Stomach (tissue), 9 donors: ENCODE data around the gene PRORP. TPM values are rescaled to one million over a fixed set of nuclear protein-coding genes. Genes with fewer than 3 reads are reported as not detected.
A peak's percentile ranks its signal among the peaks of the same experiment; 100 is the strongest.

Experiments used
- DNase-seq, 2 donors: peaks; one replicate each; pipeline versions ENCODE4 v3.0.0 to v3.0.0-alpha.2; 2013 to 2019
- H3K27ac ChIP-seq, 5 donors: fragments of 200-600 bp in 4 of 5; sonication (generic) in 4 of 5; one replicate each; pipeline ENCODE4 v1.5.1; 2013 to 2019; ENCODE audit warnings: mild to moderate bottlenecking in 1 of 5, moderate library complexity in 1 of 5
- H3K27me3 ChIP-seq, 3 donors: fragments of 200-600 bp; sonication (generic); one replicate each; pipeline ENCODE4 v1.5.1; 2017 to 2019; ENCODE audit warnings: mixed run types in 1 of 3
- H3K36me3 ChIP-seq, 4 donors: fragments of 200-600 bp; sonication (generic); 1 replicate in 3 of 4; 2 replicates in 1 of 4; pipeline ENCODE4 v1.5.1; 2016 to 2019
- H3K4me1 ChIP-seq, 4 donors: fragments of 200-600 bp; sonication (generic); one replicate each; pipeline ENCODE4 v1.5.1; 2016 to 2019
- H3K4me3 ChIP-seq, 4 donors: fragments of 200-600 bp; sonication (generic) in 3 of 4; one replicate each; pipeline ENCODE4 v1.5.1; 2016 to 2019; ENCODE audit warnings: mild to moderate bottlenecking in 1 of 4
- H3K9me3 ChIP-seq, 4 donors: fragments of 200-600 bp; sonication (generic); one replicate each; pipeline ENCODE4 v1.5.1; 2016 to 2019
- EP300 ChIP-seq: sonication (generic); formaldehyde crosslinking; IDR thresholded peaks from one replicate; pipeline ENCODE4 v1.6.1; 2017; ENCODE audit warnings: antibody characterized with exemption
- POLR2A ChIP-seq, 4 donors: fragments of 450-650 bp; IDR thresholded peaks; one replicate each; pipeline ENCODE4 v1.6.1; 2016; ENCODE audit warnings: antibody characterized with exemption in 4 of 4, control low read depth in 2 of 4, mild to moderate bottlenecking in 1 of 4, moderate library complexity in 1 of 4
- POLR2AphosphoS5 ChIP-seq, 3 donors: sonication (generic); formaldehyde crosslinking; IDR thresholded peaks; one replicate each; pipeline ENCODE4 v1.6.1; 2016; ENCODE audit warnings: antibody characterized with exemption in 3 of 3
- WGBS, 5 donors: extraction: QIAGEN DNeasy Blood & Tissue Kit in 3 of 5; methylation state at CpG; one replicate each; pipeline versions ENCODE4 v1.1.5 to v1.1.7; 2013 to 2018; 5-methylcytosine and 5-hydroxymethylcytosine counted together
- intact Hi-C: fragments of 100-400 bp; cut with DNase I; formaldehyde crosslinking; loops from one replicate; pipeline ENCODE4 v1.15.1; 2023; ENCODE audit warnings: low total_unique reads
- polyA plus RNA-seq, 3 donors: library from polyadenylated mRNA; stranded (reverse); fragments of 200-250 nt; gene quantifications; one replicate each; pipeline ENCODE4 v1.2.3, GENCODE V29; 2013
- total RNA-seq, 5 donors: library from RNA; depleted of rRNA; stranded (reverse); fragments of >200 nt; gene quantifications; one replicate each; pipeline versions ENCODE4 v1.1.0 to v1.2.3, GENCODE V29; 2014 to 2016
- TF ChIP-seq, protein P1 (sequence below), 7 experiments: fragments of 450-650 bp in 4 of 7; fragments of 200-600 bp in 3 of 7; sonication (generic) in 3 of 7; IDR thresholded peaks; one replicate each; pipeline ENCODE4 v1.5.1; 2016 to 2019; ENCODE audit warnings: antibody characterized with exemption in 7 of 7, control low read depth in 2 of 7, mild to moderate bottlenecking in 1 of 7
- donor health status: healthy with polysubstance abuse.
- donor health status: Bipolar disorder and iron deficiency.
- donor health status: healthy.

The PRORP gene
- total and polyA plus RNA-seq, 8 donors, result 6.6 to 79.0 (median 39.4) TPM

GRCh38 chr14:35117112-35117511 lies 5.2 kb upstream of the PRORP start:
- H3K4me3 ChIP-seq, result no peak overlapping the region
- TF ChIP-seq POLR2AphosphoS5 (IDR thresholded peaks at IDR 0.05), result no peak
- TF ChIP-seq, protein P1, sequence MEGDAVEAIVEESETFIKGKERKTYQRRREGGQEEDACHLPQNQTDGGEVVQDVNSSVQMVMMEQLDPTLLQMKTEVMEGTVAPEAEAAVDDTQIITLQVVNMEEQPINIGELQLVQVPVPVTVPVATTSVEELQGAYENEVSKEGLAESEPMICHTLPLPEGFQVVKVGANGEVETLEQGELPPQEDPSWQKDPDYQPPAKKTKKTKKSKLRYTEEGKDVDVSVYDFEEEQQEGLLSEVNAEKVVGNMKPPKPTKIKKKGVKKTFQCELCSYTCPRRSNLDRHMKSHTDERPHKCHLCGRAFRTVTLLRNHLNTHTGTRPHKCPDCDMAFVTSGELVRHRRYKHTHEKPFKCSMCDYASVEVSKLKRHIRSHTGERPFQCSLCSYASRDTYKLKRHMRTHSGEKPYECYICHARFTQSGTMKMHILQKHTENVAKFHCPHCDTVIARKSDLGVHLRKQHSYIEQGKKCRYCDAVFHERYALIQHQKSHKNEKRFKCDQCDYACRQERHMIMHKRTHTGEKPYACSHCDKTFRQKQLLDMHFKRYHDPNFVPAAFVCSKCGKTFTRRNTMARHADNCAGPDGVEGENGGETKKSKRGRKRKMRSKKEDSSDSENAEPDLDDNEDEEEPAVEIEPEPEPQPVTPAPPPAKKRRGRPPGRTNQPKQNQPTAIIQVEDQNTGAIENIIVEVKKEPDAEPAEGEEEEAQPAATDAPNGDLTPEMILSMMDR (IDR thresholded peaks at IDR 0.05), result no peak
- peaks cover 5 to 41% (median 16%) of the 10 kb centered on the region in 4 donors for H3K4me1 ChIP-seq
- H3K27me3 ChIP-seq, result no peaks in the 10 kb centered on the region
- WGBS, 5 donors, result 83 to 91% (median 88%) methylated on average over 2 of the region's 2 CpGs
- intact Hi-C loops, result no loop called here
- H3K36me3 ChIP-seq, result peaks cover 15 to 49% (median 46%) of the 10 kb centered on the region in 4 donors
- peaks cover 0 to under 1% (median 0%) of the 10 kb centered on the region in 4 donors for H3K9me3 ChIP-seq
- no peak overlapping the region for H3K27ac ChIP-seq
- no peak for DNase-seq

DNA sequence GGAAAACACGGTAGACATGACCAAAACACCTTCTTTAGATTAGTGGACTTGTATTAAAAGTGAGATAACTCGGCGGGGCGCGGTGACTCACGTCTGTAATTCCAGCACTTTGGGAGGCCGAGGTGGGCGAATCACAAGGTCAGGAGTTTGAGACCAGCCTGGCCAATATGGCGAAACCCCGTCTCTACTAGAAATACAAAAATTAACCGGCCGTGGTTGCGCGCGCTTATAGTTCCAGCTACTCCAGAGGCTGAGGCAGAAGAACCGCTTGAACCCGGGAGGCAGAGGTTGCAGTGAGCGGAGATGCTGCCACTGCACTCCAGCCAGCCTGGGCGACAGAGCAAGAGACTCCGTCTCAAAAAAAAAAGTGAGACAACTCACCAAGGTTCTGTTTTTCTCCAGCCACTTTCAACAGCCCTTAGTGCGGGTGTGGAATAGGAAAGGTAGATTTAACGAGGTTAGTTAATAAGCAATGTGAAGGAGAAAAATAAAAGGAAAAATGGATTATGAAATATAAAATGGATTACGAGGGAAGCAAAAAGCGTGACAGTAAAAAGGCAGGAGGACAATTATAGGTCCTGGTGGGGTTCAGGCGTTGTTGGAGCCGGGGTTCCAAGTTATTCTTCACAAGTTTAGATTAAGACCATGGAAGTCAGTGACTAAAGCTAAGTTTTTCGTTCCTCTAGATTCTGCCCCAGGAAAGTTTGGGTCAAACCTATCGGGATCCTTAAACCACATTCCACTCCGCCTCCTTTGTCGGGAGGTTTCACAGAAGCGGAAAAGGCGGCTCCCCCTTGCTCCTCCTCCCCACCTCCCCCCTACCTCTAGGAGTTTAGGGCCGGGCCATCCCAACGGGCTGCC lies 1.1 kb upstream of the PRORP start:
- intact Hi-C loops, result no loop called here
- TF ChIP-seq POLR2A (IDR thresholded peaks at IDR 0.05) (no peak), EP300 (no peak), POLR2AphosphoS5 (IDR thresholded peaks at IDR 0.05) (no peak)
- TF ChIP-seq, protein P1 (IDR thresholded peaks at IDR 0.05), result no peak

DNA sequence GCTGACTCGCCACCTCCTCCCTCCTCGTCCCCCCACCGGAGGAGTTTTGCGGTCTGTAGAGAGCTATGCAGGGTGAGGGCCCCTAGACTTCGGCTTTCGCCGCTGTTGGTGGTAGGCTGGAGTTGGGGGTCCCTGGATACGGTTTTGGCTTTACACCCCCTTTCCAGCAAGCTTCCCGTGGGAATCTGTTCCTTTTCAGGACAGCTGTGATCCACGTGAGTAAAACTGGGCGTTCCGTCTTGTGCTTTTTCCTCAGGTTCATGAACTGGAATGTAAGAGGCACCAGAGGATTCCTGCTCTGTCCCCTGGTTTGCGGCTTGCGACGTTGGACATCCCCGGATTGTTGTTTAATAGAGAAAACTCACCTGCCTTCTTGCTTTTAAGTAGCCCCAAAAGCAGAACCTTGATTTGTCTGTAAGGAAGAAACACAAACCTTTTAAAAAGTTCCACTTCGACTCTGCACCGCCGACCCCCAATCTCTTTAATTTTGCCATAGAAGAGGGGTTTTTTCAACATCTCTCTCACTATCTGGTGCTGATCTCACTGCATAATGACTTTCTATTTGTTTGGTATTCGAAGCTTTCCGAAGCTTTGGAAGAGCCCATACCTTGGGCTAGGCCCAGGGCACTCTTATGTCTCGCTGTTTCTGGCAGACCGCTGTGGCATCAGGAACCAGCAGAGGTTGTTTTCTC lies 490 bp downstream of the PRORP start:
- DNase-seq, result peak in 1 of 2 donors; percentile 31
- intact Hi-C loops, result no loop called here
- H3K27ac ChIP-seq, result peak overlapping the region; percentile 94 to 98 (median 97)
- WGBS, 5 donors, result 2 to 5% (median 2%) methylated on average over 23 of the region's 23 CpGs
- no peaks in the 10 kb centered on the region for H3K27me3 ChIP-seq
- peaks cover 0 to 15% (median 9%) of the 10 kb centered on the region in 4 donors for H3K36me3 ChIP-seq
- no peaks in the 10 kb centered on the region for H3K9me3 ChIP-seq
- H3K4me1 ChIP-seq, result peaks cover 15 to 71% (median 37%) of the 10 kb centered on the region in 4 donors
- peak overlapping the region; percentile 60 to 89 (median 74) for H3K4me3 ChIP-seq
- TF ChIP-seq, protein P1 (IDR thresholded peaks at IDR 0.05), result no peak
- no peak for TF ChIP-seq EP300
- TF ChIP-seq POLR2A (IDR thresholded peaks at IDR 0.05), result no peak
- TF ChIP-seq POLR2AphosphoS5 (IDR thresholded peaks at IDR 0.05), result no peak

More for the DNA sequence above, 1.1 kb upstream of the PRORP start:
- 7 to 12% (median 10%) methylated on average over 34 of the region's 34 CpGs for WGBS, 5 donors
- Histone ChIP-seq H3K4me3 (peak overlapping the region; percentile 60 to 89 (median 74)), H3K4me1 (peaks cover 15 to 76% (median 36%) of the 10 kb centered on the region in 4 donors), H3K9me3 (no peaks in the 10 kb centered on the region), H3K27ac (peak overlapping the region; percentile 94 to 98 (median 97)), H3K36me3 (peaks cover 0 to 11% (median 9%) of the 10 kb centered on the region in 4 donors), H3K27me3 (no peaks in the 10 kb centered on the region)
- DNase-seq, result peak in 1 of 2 donors; percentile 35

- Histone ChIP-seq H3K27ac (peak overlapping the region in 4 of 5 donors; percentile 94 to 98 (median 98)), H3K36me3 (peaks cover 0 to 16% (median 11%) of the 10 kb centered on the region in 4 donors), H3K27me3 (no peaks in the 10 kb centered on the region), H3K4me1 (peaks cover 15 to 66% (median 40%) of the 10 kb centered on the region in 4 donors), H3K9me3 (no peaks in the 10 kb centered on the region), H3K4me3 (peak overlapping the region; percentile 60 to 89 (median 74))
- intact Hi-C loops, result no loop called here
- no peak for TF ChIP-seq EP300
- TF ChIP-seq, protein P1 (IDR thresholded peaks at IDR 0.05), result no peak
- no peak for TF ChIP-seq POLR2AphosphoS5 (IDR thresholded peaks at IDR 0.05)
- TF ChIP-seq POLR2A (IDR thresholded peaks at IDR 0.05), result no peak
- DNase-seq, result no peak
- 20 to 38% (median 31%) methylated on average over 3 of the region's 3 CpGs for WGBS, 5 donors
Observed at GRCh38 chr14:35123388-35123703, 994 bp downstream of the PRORP start.
